HepG2 (cell line): ENCODE results near the gene KRTAP3-2. TPM values are rescaled to one million over a fixed set of nuclear protein-coding genes. Genes with fewer than 3 reads are reported as not detected.

ENCODE experiments used
- ATAC-seq: fragments of 200-7000 bp; cut with Tn5 transposase; 3 replicates; pipeline ENCODE4 v1.9.1; 2020; ENCODE audit warnings: mild to moderate bottlenecking, moderate library complexity
- BruUV-seq: library from RNA; stranded (reverse); fragments of 400-500 nt; replicated peaks from 2 replicates; lab custom pipeline; 2021; lab: Mats Ljungman, UMichigan
- CTCF ChIA-PET: fragments of 300-600 bp; formaldehyde crosslinking; extraction: SDS; loops from one replicate; lab custom pipeline; 2021; ENCODE audit warnings: low total read pairs, inconsistent platforms, low intra/inter-chr PET ratio; lab: Yijun Ruan, JAX
- POLR2A ChIA-PET: fragments of 350-600 bp; sonication (Branson Sonifier 250); formaldehyde crosslinking; loops from one replicate; lab custom pipeline; 2020; ENCODE audit warnings: antibody characterized with exemption, inconsistent platforms; lab: Yijun Ruan, JAX
- DNase-seq: peaks from one replicate; pipeline ENCODE4 v3.0.0-alpha.2; 2015; ENCODE audit warnings: low spot score
- FAIRE-seq: peaks from 3 replicates; lab custom pipeline; 2011; peaks lifted over from hg19 to GRCh38; lab: Jason Lieb, UNC
- H2AFZ ChIP-seq: one replicate; pipeline ENCODE4 v1.6.1; 2011; ENCODE audit warnings: low read length, inconsistent platforms
- H3K27ac ChIP-seq: fragments of 300-600 bp; 3 replicates; pipeline ENCODE4 v1.8.0; 2011; ENCODE audit warnings: mixed run types, mild to moderate bottlenecking, mixed read lengths, low read length, inconsistent platforms; ENCODE audit not compliant: insufficient read depth; ENCODE audit errors: extremely low read length
- H3K27me3 ChIP-seq, 2 experiments: fragments of 200-600 bp in 1 of 2; 2 replicates in 1 of 2; 3 replicates in 1 of 2; pipeline versions ENCODE4 v1.6.0 to v1.8.0; 2011; ENCODE audit warnings: low read length in 2 of 2, mild to moderate bottlenecking in 2 of 2, moderate library complexity in 2 of 2, inconsistent platforms in 1 of 2; ENCODE audit not compliant: insufficient read depth in 2 of 2, control insufficient read depth in 1 of 2
- H3K36me3 ChIP-seq, 2 experiments: fragments of 200-600 bp in 1 of 2; replicated peaks in 1 of 2; 2 replicates in 1 of 2; 3 replicates in 1 of 2; pipeline versions ENCODE4 v1.5.1 to v1.8.0; 2011; ENCODE audit warnings: low read length in 2 of 2, inconsistent platforms in 1 of 2; ENCODE audit not compliant: insufficient read depth in 2 of 2, control insufficient read depth in 1 of 2
- H3K4me1 ChIP-seq: 2 replicates; pipeline ENCODE4 v1.5.1; 2012; ENCODE audit warnings: low read length, inconsistent platforms; ENCODE audit not compliant: insufficient read depth
- H3K4me2 ChIP-seq: 2 replicates; pipeline ENCODE4 v1.6.0; 2011; ENCODE audit warnings: low read depth, low read length, inconsistent platforms
- H3K4me3 ChIP-seq, 3 experiments: fragments of 200-600 bp in 1 of 3; sonication (generic), shearing (Covaris generic) in 1 of 3; replicated peaks in 1 of 3; 2 replicates each; pipeline ENCODE4 v1.5.1; 2011 to 2016; ENCODE audit warnings: low read length in 3 of 3, inconsistent platforms in 2 of 3, low read depth in 2 of 3, mild to moderate bottlenecking in 2 of 3, control low read depth in 1 of 3, mixed read lengths in 1 of 3; ENCODE audit not compliant: insufficient read depth in 1 of 3
- H3K79me2 ChIP-seq: one replicate; pipeline ENCODE4 v1.6.1; 2011; ENCODE audit warnings: low read length, inconsistent platforms; ENCODE audit not compliant: insufficient read depth
- H3K9ac ChIP-seq: 2 replicates; pipeline ENCODE4 v1.6.0; 2011; ENCODE audit warnings: mild to moderate bottlenecking, low read depth, low read length, inconsistent platforms; ENCODE audit not compliant: insufficient read depth
- H3K9me3 ChIP-seq: 2 replicates; pipeline ENCODE4 v1.5.1; 2012; ENCODE audit warnings: mild to moderate bottlenecking, low read length
- H4K20me1 ChIP-seq: 2 replicates; pipeline ENCODE4 v1.6.0; 2011; ENCODE audit warnings: inconsistent platforms, mild to moderate bottlenecking, low read length, moderate library complexity; ENCODE audit not compliant: insufficient read depth
- ARID3A ChIP-seq: IDR thresholded peaks from 2 replicates; pipeline ENCODE4 v1.6.1; 2012; ENCODE audit warnings: low read depth, low read length, improper control_type of control experiment
- ATM ChIP-seq: fragments of 450-650 bp; IDR thresholded peaks from 2 replicates; pipeline ENCODE4 v1.7.1; 2017; ENCODE audit warnings: mild to moderate bottlenecking, borderline replicate concordance
- CTCF ChIP-seq: sonication (generic); formaldehyde crosslinking; IDR thresholded peaks from 2 replicates; pipeline ENCODE4 v1.5.0; 2020; ENCODE audit warnings: mild to moderate bottlenecking, missing genetic modification reagents, moderate library complexity
- ETV6 ChIP-seq: sonication (generic); formaldehyde crosslinking; conservative IDR thresholded peaks from 2 replicates; pipeline ENCODE4 v1.4.0; 2020; ENCODE audit warnings: missing genetic modification reagents
- GABPA ChIP-seq, 2 experiments: IDR thresholded peaks; 2 replicates each; pipeline ENCODE4 v1.6.1; 2011 to 2016; ENCODE audit warnings: low read depth in 2 of 2, low read length in 1 of 2, missing biosample characterization in 1 of 2, missing genetic modification characterization in 1 of 2
- HOMEZ ChIP-seq: IDR thresholded peaks from 2 replicates; pipeline ENCODE4 v1.6.1; 2016; ENCODE audit warnings: low read depth
- KDM3A ChIP-seq: IDR thresholded peaks from 2 replicates; pipeline ENCODE4 v1.6.1; 2018; ENCODE audit warnings: low read depth, missing compliant biosample characterization
- KLF9 ChIP-seq: IDR thresholded peaks from 2 replicates; pipeline ENCODE4 v1.6.1; 2016; ENCODE audit warnings: low read depth
- MIER3 ChIP-seq: IDR thresholded peaks from 2 replicates; pipeline ENCODE4 v1.6.1; 2016; ENCODE audit warnings: missing compliant biosample characterization, borderline replicate concordance
- SMC3 ChIP-seq: IDR thresholded peaks from 2 replicates; pipeline ENCODE4 v1.6.1; 2011; ENCODE audit warnings: low read length, improper control_type of control experiment
- STAG1 ChIP-seq: sonication (generic); formaldehyde crosslinking; IDR thresholded peaks from 2 replicates; pipeline ENCODE4 v1.4.0; 2020; ENCODE audit warnings: missing genetic modification reagents
- ZBTB3 ChIP-seq: sonication (generic); formaldehyde crosslinking; IDR thresholded peaks from 2 replicates; pipeline ENCODE4 v1.4.0; 2020; ENCODE audit warnings: low read depth, mild to moderate bottlenecking, moderate library complexity, missing genetic modification reagents, borderline replicate concordance
- ZBTB8A ChIP-seq: sonication (generic); formaldehyde crosslinking; IDR thresholded peaks from 2 replicates; pipeline ENCODE4 v1.4.0; 2020; ENCODE audit warnings: mild to moderate bottlenecking, low read depth, missing genetic modification reagents, borderline replicate concordance
- ZNF639 ChIP-seq: conservative IDR thresholded peaks from 2 replicates; pipeline ENCODE4 v1.6.1; 2018; ENCODE audit warnings: missing genetic modification reagents
- WGBS: methylation state at CpG from one replicate; pipeline ENCODE4 v1.1.6; 2017; ENCODE audit warnings: low lambda C conversion rate; 5-methylcytosine and 5-hydroxymethylcytosine counted together
- in situ Hi-C: cut with HindIII; loops from 2 replicates; pipeline ENCODE4 v1.10.0; 2017; ENCODE audit warnings: low pct_unique_long_range_greater_than_20kb; ENCODE audit not compliant: extremely low pct_ligation_motif_present
- intact Hi-C: fragments of 100-400 bp; cut with micrococcal nuclease; formaldehyde crosslinking; loops from one replicate; pipeline ENCODE4 v1.10.0; 2022; ENCODE audit not compliant: unreplicated experiment
- polyA plus RNA-seq, 8 experiments: library from polyadenylated mRNA; depleted of rRNA in 3 of 8; stranded (reverse) in 7 of 8; unstranded in 1 of 8; fragments of >200 nt; fragmentation: Illumina TruSeq in 4 of 8; extraction: Trizol in 4 of 8; gene quantifications; 2 replicates each; pipeline versions ENCODE4 v1.2.1 to v1.2.3, GENCODE V29; 2011 to 2016; ENCODE audit warnings: low read depth in 4 of 8, missing spikeins in 1 of 8, mixed read lengths in 1 of 8; ENCODE audit not compliant: insufficient read depth in 1 of 8
- total RNA-seq, 5 experiments: library from RNA; depleted of rRNA; stranded (reverse); fragments of >200 nt; fragmentation: Illumina TruSeq; extraction: Trizol; gene quantifications; 2 replicates each; pipeline ENCODE4 v1.2.3, GENCODE V29; 2016; ENCODE audit warnings: low read depth in 1 of 5

The KRTAP3-2 gene
- total and polyA plus RNA-seq, 2 of the 13 experiments (the other 11 are each of a cell fraction or from before 2014, with no cell fraction given): not detected

GRCh38 chr17:40966848-40967247 is 32.9 kb downstream of the KRTAP3-2 start, which contains the start of gene KRT39 (continued):
- TF ChIP-seq ZNF639 (CRISPR knock-in tag) (no peak), ZBTB3 (no peak), KDM3A (CRISPR knock-in tag) (no peak), ATM (no peak), ZBTB8A (CRISPR knock-in tag) (no peak), MIER3 (CRISPR knock-in tag) (no peak), GABPA (IDR thresholded peaks at IDR 0.05; ENCODE audit: low read depth, low read length) (no peak), GABPA (CRISPR knock-in tag; IDR thresholded peaks at IDR 0.05; ENCODE audit: low read depth) (no peak)

- FAIRE-seq (no peak), ATAC-seq (peak; percentile 38; the same call in 1 of the 3 replicates), DNase-seq (no peak)
- no peak overlapping the region for H2AFZ ChIP-seq
- in situ Hi-C loops (loop anchor here (5.0 kb wide), 1 partner anchor 38 kb away; no protein-coding TSS in a partner anchor), intact Hi-C loops (no loop called here)
- no peak overlapping the region for H3K27ac ChIP-seq
- H3K9ac ChIP-seq: no peak overlapping the region
- no peaks in the 10 kb centered on the region for H3K27me3 ChIP-seq
- H3K9me3 ChIP-seq: 0 out of 2 replicates have a peak, but pooled peaks cover 6% of the 10 kb centered on the region
- no peaks in the 10 kb centered on the region for H3K36me3 ChIP-seq
- peaks cover 29% of the 10 kb centered on the region for H3K4me1 ChIP-seq
- H3K4me2 ChIP-seq: no peak overlapping the region
- H3K4me3 ChIP-seq: no peak overlapping the region
- peak; percentile 83; the same call in 1 of the 2 replicates for TF ChIP-seq HOMEZ (CRISPR knock-in tag)
- TF ChIP-seq ARID3A: peak; percentile 66
- peak; percentile 9; the same call in 1 of the 2 replicates for TF ChIP-seq SMC3
- peak; percentile 56 for TF ChIP-seq CTCF (CRISPR knock-in tag)
- no peak for TF ChIP-seq KLF9 (CRISPR knock-in tag)
- TF ChIP-seq ETV6 (CRISPR knock-in tag): no peak
- TF ChIP-seq STAG1: peak; percentile 55
- POLR2A ChIA-PET: no interaction called here
- no peaks in the 10 kb centered on the region for H3K79me2 ChIP-seq
- no TSS peak for BruUV-seq
- no peaks in the 10 kb centered on the region for H4K20me1 ChIP-seq
- 96% methylated on average over 1 of the region's 1 CpG for WGBS
- CTCF ChIA-PET: interaction anchor here (0.9 kb wide), 1 partner anchor 55 kb away, joined by 3 read pairs; no protein-coding TSS in a partner anchor
Measured at GRCh38 chr17:40963838-40964237, 35.9 kb downstream of the KRTAP3-2 start.
